LNCaP clone FGC (cell line): ENCODE measurements around the gene CMTR1.
"Not testable (repeated sequence)": the region's sequence is repeated elsewhere in the genome, so short reads cannot be mapped to it uniquely, and the experiment has no call there.

Source experiments
- DNase-seq: peaks from one replicate; pipeline ENCODE4 v3.0.0-alpha.2; 2011; ENCODE audit warnings: low read depth
- H3K4me3 ChIP-seq: 2 replicates; pipeline ENCODE4 v1.5.1; 2011; ENCODE audit warnings: mild to moderate bottlenecking, low read depth, low read length, control low read depth
- TF ChIP-seq, protein P1 (sequence below): IDR thresholded peaks from 2 replicates; pipeline ENCODE4 v1.5.1; 2012; ENCODE audit warnings: mild to moderate bottlenecking; ENCODE audit not compliant: control insufficient read depth, insufficient read depth; ENCODE audit errors: extremely low read depth

CMTR1 gene

GRCh38 chr6:37433657-37434271, 743 bp downstream of the CMTR1 start:
- DNase-seq, result no peak
- TF ChIP-seq, protein P1, sequence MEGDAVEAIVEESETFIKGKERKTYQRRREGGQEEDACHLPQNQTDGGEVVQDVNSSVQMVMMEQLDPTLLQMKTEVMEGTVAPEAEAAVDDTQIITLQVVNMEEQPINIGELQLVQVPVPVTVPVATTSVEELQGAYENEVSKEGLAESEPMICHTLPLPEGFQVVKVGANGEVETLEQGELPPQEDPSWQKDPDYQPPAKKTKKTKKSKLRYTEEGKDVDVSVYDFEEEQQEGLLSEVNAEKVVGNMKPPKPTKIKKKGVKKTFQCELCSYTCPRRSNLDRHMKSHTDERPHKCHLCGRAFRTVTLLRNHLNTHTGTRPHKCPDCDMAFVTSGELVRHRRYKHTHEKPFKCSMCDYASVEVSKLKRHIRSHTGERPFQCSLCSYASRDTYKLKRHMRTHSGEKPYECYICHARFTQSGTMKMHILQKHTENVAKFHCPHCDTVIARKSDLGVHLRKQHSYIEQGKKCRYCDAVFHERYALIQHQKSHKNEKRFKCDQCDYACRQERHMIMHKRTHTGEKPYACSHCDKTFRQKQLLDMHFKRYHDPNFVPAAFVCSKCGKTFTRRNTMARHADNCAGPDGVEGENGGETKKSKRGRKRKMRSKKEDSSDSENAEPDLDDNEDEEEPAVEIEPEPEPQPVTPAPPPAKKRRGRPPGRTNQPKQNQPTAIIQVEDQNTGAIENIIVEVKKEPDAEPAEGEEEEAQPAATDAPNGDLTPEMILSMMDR, result no peak
- peak overlapping the region; percentile 93 for H3K4me3 ChIP-seq

DNA sequence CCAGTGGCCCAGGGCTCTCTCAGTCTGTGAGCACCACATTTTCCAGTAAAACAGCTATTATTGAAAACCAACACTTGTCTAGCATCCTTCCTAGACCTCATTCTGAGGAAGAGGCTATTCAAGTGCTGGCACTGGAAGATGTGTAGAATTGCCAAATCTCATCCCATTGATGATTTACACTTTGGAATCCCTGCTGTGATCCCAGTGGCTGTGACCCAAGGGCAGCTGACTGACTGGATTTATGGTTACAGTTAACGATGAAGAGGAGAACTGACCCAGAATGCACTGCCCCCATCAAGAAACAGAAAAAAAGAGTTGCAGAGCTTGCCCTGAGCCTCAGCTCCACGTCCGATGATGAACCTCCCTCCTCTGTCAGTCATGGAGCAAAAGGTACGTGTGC, 2.4 kb downstream of the CMTR1 start:
- no peak for DNase-seq
- TF ChIP-seq, protein P1, result no peak
- no peak overlapping the region for H3K4me3 ChIP-seq

- TF ChIP-seq, protein P1, result peak; percentile 24; the same call in 1 of the 2 replicates
- H3K4me3 ChIP-seq, result no peak overlapping the region
- no peak for DNase-seq
These were observed 2.8 kb downstream of the CMTR1 start for GRCh38 chr6:37435816-37436215.

DNA sequence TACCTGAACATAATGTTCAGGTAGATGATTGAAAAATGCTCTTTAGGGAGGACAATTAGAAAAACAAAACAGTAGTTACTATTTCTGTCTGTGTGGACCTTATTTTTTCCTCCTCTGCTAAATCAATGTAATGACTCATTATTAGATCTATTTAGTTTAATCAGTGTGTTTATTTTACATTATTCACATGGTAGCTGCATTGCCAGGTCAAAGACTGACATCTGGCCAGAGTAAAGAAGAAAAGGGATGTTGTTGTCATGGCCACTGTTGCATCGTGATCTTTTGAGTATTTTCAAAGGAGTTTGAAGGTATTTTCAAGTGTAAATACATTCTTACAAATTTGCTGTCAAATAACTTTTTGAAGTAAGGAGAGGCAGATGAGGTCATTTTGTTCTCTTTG, 5.9 kb downstream of the CMTR1 start:
- TF ChIP-seq, protein P1, result no peak
- no peak overlapping the region for H3K4me3 ChIP-seq
- DNase-seq, result no peak

DNA sequence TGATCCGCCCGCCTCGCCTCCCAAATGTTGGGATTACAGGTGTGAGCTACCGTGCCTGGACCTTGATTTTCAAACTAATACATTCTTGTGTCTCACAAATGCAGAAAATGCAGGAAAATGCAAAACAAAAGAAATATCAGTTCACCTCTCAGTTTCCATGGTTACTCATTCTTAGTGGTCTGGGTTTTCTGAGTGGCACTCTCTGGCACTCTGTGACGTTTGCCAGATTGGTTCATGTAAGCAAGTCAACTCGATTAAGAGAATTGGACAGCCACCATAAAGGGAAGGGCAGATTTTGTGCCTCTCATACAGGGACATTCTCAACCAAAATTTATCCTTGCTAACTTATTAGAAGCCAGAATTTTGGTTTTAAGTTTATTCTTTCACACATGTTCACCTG, 8.6 kb downstream of the CMTR1 start:
- TF ChIP-seq, protein P1, result no peak
- H3K4me3 ChIP-seq, result no peak overlapping the region
- no peak for DNase-seq

DNA sequence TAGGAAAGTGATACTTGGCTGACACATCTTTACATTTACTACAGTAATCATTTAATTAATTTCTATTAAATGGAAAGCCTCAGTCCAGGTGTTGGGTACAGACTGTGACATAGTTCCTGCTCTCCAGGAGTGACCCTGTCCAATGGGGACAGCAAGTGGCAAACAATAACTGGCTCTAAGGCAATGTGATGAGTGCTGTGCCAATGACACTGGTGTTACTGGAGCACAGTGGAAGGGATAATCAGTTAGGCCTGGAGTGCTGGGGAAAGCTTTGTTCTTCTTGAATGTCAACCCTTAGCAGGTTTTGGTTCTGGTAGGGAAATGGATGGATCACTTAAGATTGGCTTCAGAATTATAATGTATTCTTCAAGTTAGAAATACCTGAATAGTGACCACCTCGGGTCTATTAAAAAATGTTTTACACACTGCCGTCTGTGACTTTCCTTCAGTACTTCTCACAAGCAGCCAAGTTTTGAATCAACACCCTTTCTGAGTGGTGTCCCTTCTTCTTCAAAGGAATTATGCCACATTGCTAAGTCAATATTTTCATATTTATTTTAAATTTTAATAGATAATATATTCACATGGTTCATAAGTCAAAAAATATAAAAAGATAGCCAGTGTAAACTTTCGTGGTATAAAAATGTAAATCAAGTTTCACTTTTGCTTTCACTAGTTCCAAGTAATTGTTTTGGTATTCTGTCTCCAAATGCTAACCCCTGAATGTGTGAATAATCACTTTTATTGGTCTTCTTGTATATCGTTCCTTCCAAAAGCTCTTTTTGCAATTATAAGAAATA, 9.6 kb downstream of the CMTR1 start:
- H3K4me3 ChIP-seq, result peak overlapping the region; percentile 10; the same call in 1 of the 2 replicates
- DNase-seq, result no peak
- TF ChIP-seq, protein P1, result no peak

GRCh38 chr6:37443216-37443542, 10.2 kb downstream of the CMTR1 start:
- peak overlapping the region; percentile 10; the same call in 1 of the 2 replicates for H3K4me3 ChIP-seq
- not testable (repeated sequence) for DNase-seq
